ENCODE measurements around the gene WRAP53. TPM values are rescaled to one million over a fixed set of nuclear protein-coding genes. Genes with fewer than 3 reads are reported as not detected.
"Not testable (repeated sequence)": the region's sequence is repeated elsewhere in the genome, so short reads cannot be mapped to it uniquely, and the experiment has no call there.

Gene WRAP53
- total RNA-seq: 10 to 100 TPM; 19.4 to 48.2 TPM

- Mint-ChIP-seq H3K36me3 (peaks cover 13% of the 10 kb centered on the region), H3K9me3 (no peaks in the 10 kb centered on the region), H3K27me3 (no peaks in the 10 kb centered on the region), H3K4me3 (peak within 1 kb of the TSS; percentile 96), H3K27ac (peak within 1 kb of the TSS; percentile 93 to 96), H3K4me1 (ENCODE audit: low read depth in 2 of 2) (peaks cover 26 to 36% of the 10 kb centered on the region in 2 donors)
- DNase-seq (ENCODE audit: low spot score) (peak; percentile 96), ATAC-seq (peak; percentile 92)
Measured at GRCh38 chr17:7687908-7688807, at the start of gene WRAP53. WRAP53 (plus strand) TSS chr17:7688477; CDS start chr17:7688649, 172 bp downstream.

GRCh38 chr17:7640783-7641182 lies 47.5 kb upstream of the WRAP53 start:
- Mint-ChIP-seq H3K36me3 (no peaks in the 10 kb centered on the region), H3K4me3 (no peak overlapping the region)

GRCh38 chr17:7641635-7642034 lies 46.6 kb upstream of the WRAP53 start:
- DNase-seq (ENCODE audit: low spot score); H3K9me3 Mint-ChIP-seq; H3K4me1 Mint-ChIP-seq (ENCODE audit: low read depth in 2 of 2); ATAC-seq; H3K27ac Mint-ChIP-seq; H3K36me3 Mint-ChIP-seq: not testable (repeated sequence)
- Mint-ChIP-seq H3K27me3 (peaks cover 8 to 13% of the 10 kb centered on the region in 2 donors), H3K4me3 (peak overlapping the region; percentile 58)

More at GRCh38 chr17:7640783-7641182, 47.5 kb upstream of the WRAP53 start:
- Mint-ChIP-seq H3K27ac (no peak overlapping the region), H3K4me1 (ENCODE audit: low read depth in 2 of 2) (peaks cover 0 to 7% of the 10 kb centered on the region in 2 donors), H3K27me3 (peaks cover 0 to 9% of the 10 kb centered on the region in 2 donors), H3K9me3 (no peaks in the 10 kb centered on the region)
- DNase-seq (ENCODE audit: low spot score): no peak
- ATAC-seq: no peak

GRCh38 chr17:7644775-7645174 lies 43.5 kb upstream of the WRAP53 start:
- DNase-seq (ENCODE audit: low spot score) (no peak), ATAC-seq (peak in 1 of 2 donors; percentile 87)
- no peaks in the 10 kb centered on the region for H3K36me3 Mint-ChIP-seq
- H3K4me3 Mint-ChIP-seq: peak overlapping the region; percentile 48
- H3K9me3 Mint-ChIP-seq: no peaks in the 10 kb centered on the region
- peaks cover 11 to 18% of the 10 kb centered on the region in 2 donors for H3K27me3 Mint-ChIP-seq
- peak overlapping the region in 1 of 2 donors; percentile 38 for H3K27ac Mint-ChIP-seq
- peaks cover 1 to 7% of the 10 kb centered on the region in 2 donors for H3K4me1 Mint-ChIP-seq (ENCODE audit: low read depth in 2 of 2)

GRCh38 chr17:7646457-7646856 lies 41.8 kb upstream of the WRAP53 start:
- Mint-ChIP-seq H3K4me3 (no peak overlapping the region), H3K9me3 (no peaks in the 10 kb centered on the region), H3K36me3 (no peaks in the 10 kb centered on the region), H3K4me1 (ENCODE audit: low read depth in 2 of 2) (peaks cover 16 to 21% of the 10 kb centered on the region in 2 donors), H3K27me3 (peaks cover 27 to 32% of the 10 kb centered on the region in 2 donors), H3K27ac (no peak overlapping the region)
- ATAC-seq (no peak), DNase-seq (ENCODE audit: low spot score) (no peak)

- DNase-seq (ENCODE audit: low spot score) (no peak), ATAC-seq (no peak)
- Mint-ChIP-seq H3K4me3 (no peak overlapping the region), H3K27me3 (peaks cover 27 to 30% of the 10 kb centered on the region in 2 donors), H3K9me3 (no peaks in the 10 kb centered on the region), H3K4me1 (ENCODE audit: low read depth in 2 of 2) (peaks cover 16 to 21% of the 10 kb centered on the region in 2 donors), H3K36me3 (no peaks in the 10 kb centered on the region), H3K27ac (no peak overlapping the region)
Measured at GRCh38 chr17:7647018-7647417, 41.3 kb upstream of the WRAP53 start.

- ATAC-seq (peak; percentile 88 to 90), DNase-seq (ENCODE audit: low spot score) (peak; percentile 66)
- no peaks in the 10 kb centered on the region for H3K9me3 Mint-ChIP-seq
- H3K4me3 Mint-ChIP-seq: peak within 1 kb of the TSS; percentile 90
- H3K4me1 Mint-ChIP-seq (ENCODE audit: low read depth in 2 of 2): peaks cover 15 to 16% of the 10 kb centered on the region in 2 donors
- peaks cover 27 to 36% of the 10 kb centered on the region in 2 donors for H3K27me3 Mint-ChIP-seq
- no peaks in the 10 kb centered on the region for H3K36me3 Mint-ChIP-seq
- H3K27ac Mint-ChIP-seq: peak within 1 kb of the TSS in 1 of 2 donors; percentile 63
Measured at GRCh38 chr17:7650509-7651096, 37.7 kb upstream of the WRAP53 start, which contains the start of gene ATP1B2. ATP1B2 (plus strand) TSS chr17:7650926; CDS start chr17:7651519, 593 bp downstream.

GRCh38 chr17:7651097-7651664 lies 37.1 kb upstream of the WRAP53 start:
- peaks cover 24 to 36% of the 10 kb centered on the region in 2 donors for H3K27me3 Mint-ChIP-seq
- no peaks in the 10 kb centered on the region for H3K36me3 Mint-ChIP-seq
- ATAC-seq (no peak), DNase-seq (ENCODE audit: low spot score) (no peak)
- peaks cover 15 to 16% of the 10 kb centered on the region in 2 donors for H3K4me1 Mint-ChIP-seq (ENCODE audit: low read depth in 2 of 2)
- peak overlapping the region; percentile 90 for H3K4me3 Mint-ChIP-seq
- no peak overlapping the region for H3K27ac Mint-ChIP-seq
- no peaks in the 10 kb centered on the region for H3K9me3 Mint-ChIP-seq

- H3K4me3 Mint-ChIP-seq: peak overlapping the region; percentile 25
Measured at GRCh38 chr17:7651665-7652387, 36.5 kb upstream of the WRAP53 start.

GRCh38 chr17:7652388-7653356 lies 35.6 kb upstream of the WRAP53 start:
- Mint-ChIP-seq H3K27ac (no peak overlapping the region), H3K27me3 (peaks cover 17 to 37% of the 10 kb centered on the region in 2 donors)

More at GRCh38 chr17:7651665-7652387, 36.5 kb upstream of the WRAP53 start:
- Mint-ChIP-seq H3K27me3 (peaks cover 17 to 35% of the 10 kb centered on the region in 2 donors), H3K27ac (no peak overlapping the region), H3K36me3 (no peaks in the 10 kb centered on the region), H3K4me1 (ENCODE audit: low read depth in 2 of 2) (peaks cover 15 to 16% of the 10 kb centered on the region in 2 donors), H3K9me3 (no peaks in the 10 kb centered on the region)
- ATAC-seq: no peak
- no peak for DNase-seq (ENCODE audit: low spot score)

GRCh38 chr17:7654832-7655540 lies 33.3 kb upstream of the WRAP53 start:
- H3K4me3 Mint-ChIP-seq: no peak overlapping the region
- H3K36me3 Mint-ChIP-seq: no peaks in the 10 kb centered on the region
- H3K4me1 Mint-ChIP-seq (ENCODE audit: low read depth in 2 of 2): peaks cover 13% of the 10 kb centered on the region in 2 donors
- H3K27ac Mint-ChIP-seq: no peak overlapping the region
- no peak for DNase-seq (ENCODE audit: low spot score)
- H3K27me3 Mint-ChIP-seq: peaks cover 14 to 30% of the 10 kb centered on the region in 2 donors
- no peaks in the 10 kb centered on the region for H3K9me3 Mint-ChIP-seq
- no peak for ATAC-seq

More at GRCh38 chr17:7652388-7653356, 35.6 kb upstream of the WRAP53 start:
- Mint-ChIP-seq H3K4me1 (ENCODE audit: low read depth in 2 of 2) (peaks cover 15 to 16% of the 10 kb centered on the region in 2 donors), H3K4me3 (no peak overlapping the region), H3K9me3 (no peaks in the 10 kb centered on the region), H3K36me3 (no peaks in the 10 kb centered on the region)
- ATAC-seq (no peak), DNase-seq (ENCODE audit: low spot score) (no peak)

GRCh38 chr17:7655541-7655840 lies 32.8 kb upstream of the WRAP53 start:
- Mint-ChIP-seq H3K27ac (no peak overlapping the region), H3K36me3 (no peaks in the 10 kb centered on the region), H3K4me3 (no peak overlapping the region), H3K9me3 (no peaks in the 10 kb centered on the region), H3K4me1 (ENCODE audit: low read depth in 2 of 2) (peaks cover 8% of the 10 kb centered on the region in 2 donors), H3K27me3 (peaks cover 9 to 25% of the 10 kb centered on the region in 2 donors)
- DNase-seq (ENCODE audit: low spot score) (no peak), ATAC-seq (no peak)
